ENCODE data around the gene GIMAP2.
"Not testable (repeated sequence)": the region's sequence is repeated elsewhere in the genome, so short reads cannot be mapped to it uniquely, and the experiment has no call there.

Gene GIMAP2

DNA sequence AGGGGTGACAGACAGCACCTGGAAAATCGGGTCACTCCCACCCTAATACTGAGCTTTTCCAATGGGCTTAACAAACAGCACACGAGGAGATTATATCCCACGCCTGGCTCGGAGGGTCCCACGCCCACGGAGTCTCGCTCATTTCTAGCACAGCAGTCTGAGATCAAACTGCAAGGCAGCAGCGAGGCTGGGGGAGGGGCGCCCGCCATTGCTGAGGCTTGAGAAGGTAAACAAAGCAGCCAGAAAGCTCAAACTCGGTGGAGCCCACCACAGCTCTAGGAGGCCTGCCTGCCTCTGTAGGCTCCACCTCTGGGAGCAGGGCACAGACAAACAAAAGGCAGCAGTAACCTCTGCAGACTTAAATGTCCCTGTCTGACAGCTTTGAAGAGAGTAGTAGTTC, 6.9 kb upstream of the GIMAP2 start:
- not testable (repeated sequence) for FAIRE-seq

DNA sequence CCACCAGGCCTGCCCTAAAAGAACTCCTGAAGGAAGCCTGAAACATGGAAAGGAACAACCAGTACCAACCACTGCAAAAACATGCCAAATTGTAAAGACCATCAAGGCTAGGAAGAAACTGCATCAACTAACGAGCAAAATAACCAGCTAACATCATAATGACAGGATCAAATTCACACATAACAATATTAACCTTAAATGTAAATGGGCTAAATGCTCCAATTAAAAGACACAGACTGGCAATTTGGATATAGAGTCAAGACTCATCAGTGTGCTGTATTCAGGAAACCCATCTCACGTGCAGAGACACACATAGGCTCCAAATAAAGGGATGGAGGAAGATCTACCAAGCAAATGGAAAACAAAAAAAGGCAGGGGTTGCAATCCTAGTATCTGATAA, 5.1 kb upstream of the GIMAP2 start:
- FAIRE-seq, result not testable (repeated sequence)

DNA sequence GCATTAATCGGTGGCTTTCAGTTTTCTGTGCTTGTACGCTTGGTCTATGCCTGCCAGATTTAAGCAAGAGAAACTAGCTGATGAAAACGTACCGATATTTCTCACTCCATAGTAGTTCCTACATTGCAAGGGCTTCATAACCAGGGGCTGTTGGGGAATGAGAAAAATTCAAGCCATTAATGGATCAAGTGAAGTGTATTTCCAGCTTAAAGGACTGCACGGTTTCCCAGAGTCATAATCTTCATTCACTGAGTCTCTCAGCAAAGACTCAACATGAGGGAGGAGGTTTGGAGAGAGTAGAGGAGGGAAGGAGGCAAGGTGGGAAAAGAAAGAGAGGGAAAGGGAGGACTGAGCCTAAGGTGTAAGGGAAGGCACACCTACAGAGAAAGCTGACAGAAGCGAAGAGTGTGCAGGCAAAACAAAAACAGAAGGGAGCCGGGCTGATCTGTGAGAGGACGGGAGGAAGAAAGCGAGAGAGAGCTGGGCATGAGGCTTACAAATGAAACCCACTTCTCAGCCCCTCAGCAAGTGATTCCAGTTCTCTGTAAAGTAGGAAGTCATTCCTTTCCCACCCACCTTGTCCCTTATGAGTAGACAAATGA, 625 bp downstream of the GIMAP2 start:
- no peak for FAIRE-seq

GRCh38 chr7:150688630-150689029, 3.1 kb downstream of the GIMAP2 start:
- FAIRE-seq, result no peak

- FAIRE-seq, result no peak
Measured at GRCh38 chr7:150695654-150696053, 10.1 kb downstream of the GIMAP2 start.

GRCh38 chr7:150703209-150703608, 17.7 kb downstream of the GIMAP2 start:
- no peak for FAIRE-seq

GRCh38 chr7:150715293-150715692, 29.8 kb downstream of the GIMAP2 start:
- no peak for FAIRE-seq

GRCh38 chr7:150715738-150716137, 30.2 kb downstream of the GIMAP2 start:
- no peak for FAIRE-seq

GRCh38 chr7:150716368-150716767, 30.9 kb downstream of the GIMAP2 start, which contains the start of gene GIMAP1:
Gene GIMAP1 (plus strand): TSS chr7:150716613. CDS start chr7:150719048, 2,435 bp downstream.
- no peak for FAIRE-seq

GRCh38 chr7:150716939-150717338, 31.4 kb downstream of the GIMAP2 start:
- no peak for FAIRE-seq

DNA sequence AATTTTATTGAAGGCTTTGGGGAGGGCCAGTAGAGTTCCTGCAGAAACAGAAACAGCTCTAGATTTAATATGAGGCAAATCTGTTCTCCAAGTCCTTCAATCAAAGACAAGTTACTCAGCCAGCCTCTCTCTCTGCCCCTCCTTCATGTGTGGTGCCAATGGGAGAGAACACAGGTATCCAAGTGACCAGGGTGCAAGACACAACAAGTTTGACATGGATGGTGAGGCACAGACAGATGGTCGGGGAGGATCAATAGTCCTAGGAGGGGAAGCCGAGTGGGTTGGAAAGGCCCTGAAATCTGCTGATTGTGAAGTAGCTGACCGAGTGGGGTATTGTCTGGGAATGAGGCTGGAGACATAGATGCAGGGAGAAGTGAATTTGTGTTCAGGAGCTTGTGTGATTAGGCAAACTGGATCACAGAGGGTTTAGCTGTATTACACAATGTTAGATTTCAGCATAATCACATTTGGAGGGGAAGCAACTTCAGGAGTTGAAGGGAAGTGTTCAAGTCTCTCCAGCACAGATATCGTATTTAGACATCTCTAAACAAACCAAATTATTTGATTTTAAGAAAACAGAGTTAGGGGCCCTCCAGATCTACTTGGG, 32.4 kb downstream of the GIMAP2 start:
- FAIRE-seq, result no peak

GRCh38 chr7:150719436-150719835, 33.9 kb downstream of the GIMAP2 start:
- FAIRE-seq, result no peak

DNA sequence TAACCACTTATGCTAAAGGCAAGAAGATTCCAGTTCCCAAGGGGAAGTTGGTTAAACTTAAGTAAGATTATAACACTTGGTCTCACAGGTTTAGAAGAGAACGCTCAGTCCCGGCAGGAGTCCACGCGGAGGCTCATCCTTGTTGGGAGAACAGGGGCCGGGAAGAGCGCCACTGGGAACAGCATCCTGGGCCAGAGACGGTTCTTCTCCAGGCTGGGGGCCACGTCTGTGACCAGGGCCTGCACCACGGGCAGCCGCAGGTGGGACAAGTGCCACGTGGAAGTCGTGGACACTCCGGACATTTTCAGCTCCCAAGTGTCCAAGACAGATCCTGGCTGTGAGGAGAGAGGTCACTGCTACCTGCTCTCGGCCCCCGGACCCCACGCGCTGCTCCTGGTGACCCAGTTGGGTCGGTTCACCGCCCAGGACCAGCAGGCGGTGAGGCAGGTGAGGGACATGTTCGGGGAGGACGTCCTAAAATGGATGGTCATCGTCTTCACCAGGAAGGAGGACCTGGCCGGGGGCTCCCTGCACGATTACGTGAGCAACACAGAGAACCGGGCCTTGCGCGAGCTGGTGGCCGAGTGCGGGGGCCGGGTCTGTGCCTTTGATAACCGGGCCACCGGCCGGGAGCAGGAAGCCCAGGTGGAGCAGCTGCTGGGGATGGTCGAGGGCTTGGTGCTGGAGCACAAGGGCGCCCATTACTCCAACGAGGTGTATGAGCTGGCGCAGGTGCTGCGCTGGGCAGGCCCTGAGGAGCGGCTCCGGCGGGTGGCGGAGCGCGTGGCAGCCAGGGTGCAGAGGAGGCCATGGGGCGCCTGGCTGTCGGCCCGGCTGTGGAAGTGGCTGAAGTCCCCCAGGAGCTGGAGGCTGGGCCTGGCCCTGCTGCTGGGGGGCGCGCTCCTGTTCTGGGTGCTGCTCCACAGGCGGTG, 34.7 kb downstream of the GIMAP2 start:
- FAIRE-seq, result no peak

DNA sequence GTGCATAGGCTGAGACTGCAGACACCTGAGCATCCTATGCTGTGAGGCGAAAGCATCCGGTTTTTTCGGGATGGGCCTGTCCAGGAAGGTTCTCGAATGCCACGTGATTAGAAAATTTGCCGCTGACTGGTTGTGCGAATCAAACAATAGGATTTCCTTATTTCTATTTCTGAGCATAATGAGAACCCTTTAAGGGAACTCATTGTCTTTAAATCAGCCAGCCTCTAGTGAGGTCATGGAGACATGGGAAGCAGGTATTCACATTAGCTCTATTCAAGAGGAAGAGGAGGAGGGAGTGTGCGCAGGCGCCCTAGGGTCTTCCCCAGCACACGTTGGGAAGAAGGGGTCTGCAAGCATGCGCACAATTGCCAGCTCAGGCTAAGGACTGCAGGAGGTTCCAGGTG, 36.5 kb downstream of the GIMAP2 start:
- FAIRE-seq, result no peak

GRCh38 chr7:150722431-150722931, 37.0 kb downstream of the GIMAP2 start:
- FAIRE-seq, result no peak

DNA sequence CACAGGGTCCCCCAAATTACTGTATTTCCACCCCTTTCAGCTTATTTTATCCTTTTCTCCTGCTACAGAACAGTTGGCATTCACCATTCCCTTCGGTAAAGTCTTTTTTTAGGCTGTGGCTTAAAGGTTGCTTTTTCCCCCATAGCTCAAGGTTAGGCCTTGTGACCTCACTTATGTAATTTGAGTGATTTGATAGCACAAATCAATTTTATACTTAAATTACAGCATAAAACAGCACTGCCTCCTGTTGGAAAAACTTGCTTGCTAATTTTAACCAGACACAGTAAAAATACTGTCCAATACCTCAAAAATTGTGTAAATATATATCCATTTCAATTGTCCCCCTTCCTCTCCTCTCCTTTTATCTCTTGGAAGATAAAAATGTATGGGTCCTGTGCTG, 38.0 kb downstream of the GIMAP2 start:
- no peak for FAIRE-seq

DNA sequence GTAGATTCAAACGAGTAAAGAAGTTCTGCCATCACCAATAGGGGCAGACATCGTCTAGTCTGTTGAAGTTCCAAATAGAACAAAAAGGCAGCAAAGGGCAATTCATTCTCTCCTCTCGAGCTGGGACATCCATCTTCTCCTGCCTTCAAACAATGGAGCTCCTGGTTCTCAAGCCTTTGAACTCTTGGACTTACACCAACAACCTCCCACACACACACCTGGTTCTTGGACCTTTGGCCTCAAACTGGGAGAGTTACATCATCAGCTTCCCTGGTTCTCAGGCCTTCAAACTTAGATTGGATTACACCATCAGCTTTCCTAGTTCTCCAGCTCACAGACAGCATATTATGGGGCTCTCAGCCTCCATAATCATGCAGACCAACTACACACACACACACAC, 41.9 kb downstream of the GIMAP2 start:
- no peak for FAIRE-seq

- no peak for FAIRE-seq
Measured at GRCh38 chr7:150728011-150728410, 42.5 kb downstream of the GIMAP2 start.

- no peak for FAIRE-seq
Measured at GRCh38 chr7:150728609-150729008, 43.1 kb downstream of the GIMAP2 start.

GRCh38 chr7:150731916-150732315, 46.4 kb downstream of the GIMAP2 start:
- no peak for FAIRE-seq

- FAIRE-seq, result no peak
Measured at GRCh38 chr7:150732786-150733481, 47.4 kb downstream of the GIMAP2 start.

- FAIRE-seq, result no peak
Measured at GRCh38 chr7:150733482-150734095, 48.1 kb downstream of the GIMAP2 start.
